C4-2B (cell line): ENCODE data around the gene GH2.
"Not testable (repeated sequence)": the region's sequence is repeated elsewhere in the genome, so short reads cannot be mapped to it uniquely, and the experiment has no call there.

Experiments
- CTCF ChIP-seq: fragments of 450-650 bp; conservative IDR thresholded peaks from 2 replicates; pipeline ENCODE4 v1.5.1; 2017; ENCODE audit warnings: mild to moderate bottlenecking
- ZFX ChIP-seq: fragments of 450-650 bp; IDR thresholded peaks from 2 replicates; pipeline ENCODE4 v1.6.1; 2017

- TF ChIP-seq CTCF, ZFX: not testable (repeated sequence)
Observed at GRCh38 chr17:63873577-63873976, 8.2 kb downstream of the GH2 start, which contains the start of gene CSH2.
